ENCODE measurements around the gene TMEM182. TPM values are rescaled to one million over a fixed set of nuclear protein-coding genes. Genes with fewer than 3 reads are reported as not detected.

TMEM182 gene
- total RNA-seq, 4 donors from 2014 or later = under 0.01 to 3.5 (median 0.86) TPM

- intact Hi-C loops (cut with DNase I; ENCODE audit: low total_unique reads) = no loop called here
- Histone ChIP-seq H3K27me3 (no peaks in the 10 kb centered on the region), H3K36me3 (no peaks in the 10 kb centered on the region), H3K27ac (no peak overlapping the region), H3K4me3 (no peak overlapping the region), H3K4me1 (no peaks in the 10 kb centered on the region), H3K9me3 (no peaks in the 10 kb centered on the region)
- no peak for TF ChIP-seq POLR2A (IDR thresholded peaks at IDR 0.05)
- TF ChIP-seq CTCF (IDR thresholded peaks at IDR 0.05) = no peak
- DNase-seq = no peak
Measured at GRCh38 chr2:102834523-102835273, 72.9 kb downstream of the TMEM182 start.

- no peak for TF ChIP-seq CTCF (IDR thresholded peaks at IDR 0.05)
- TF ChIP-seq POLR2A (IDR thresholded peaks at IDR 0.05) = no peak
- no peaks in the 10 kb centered on the region for H3K27me3 ChIP-seq
- H3K36me3 ChIP-seq = no peaks in the 10 kb centered on the region
- H3K27ac ChIP-seq = no peak overlapping the region
- H3K4me1 ChIP-seq = no peaks in the 10 kb centered on the region
- intact Hi-C loops (cut with DNase I; ENCODE audit: low total_unique reads) = no loop called here
- no peak overlapping the region for H3K4me3 ChIP-seq
- H3K9me3 ChIP-seq = no peaks in the 10 kb centered on the region
- no peak for DNase-seq
Measured at GRCh38 chr2:102837626-102838198, 75.9 kb downstream of the TMEM182 start.

GRCh38 chr2:102839668-102840388 lies 78.0 kb downstream of the TMEM182 start:
- DNase-seq = no peak
- Histone ChIP-seq H3K27ac (no peak overlapping the region), H3K27me3 (no peaks in the 10 kb centered on the region), H3K4me3 (no peak overlapping the region), H3K4me1 (no peaks in the 10 kb centered on the region), H3K9me3 (no peaks in the 10 kb centered on the region), H3K36me3 (no peaks in the 10 kb centered on the region)
- TF ChIP-seq POLR2A (IDR thresholded peaks at IDR 0.05) = no peak
- TF ChIP-seq CTCF (IDR thresholded peaks at IDR 0.05) = peak in 3 of 4 experiments; percentile 32 to 54 (median 48)
- intact Hi-C loops (cut with DNase I; ENCODE audit: low total_unique reads) = no loop called here

- Histone ChIP-seq H3K9me3 (no peaks in the 10 kb centered on the region), H3K27me3 (no peaks in the 10 kb centered on the region), H3K4me3 (no peak overlapping the region), H3K27ac (no peak overlapping the region), H3K4me1 (no peaks in the 10 kb centered on the region), H3K36me3 (no peaks in the 10 kb centered on the region)
- no peak for DNase-seq
- no peak for TF ChIP-seq CTCF (IDR thresholded peaks at IDR 0.05)
- TF ChIP-seq POLR2A (IDR thresholded peaks at IDR 0.05) = no peak
- intact Hi-C loops (cut with DNase I; ENCODE audit: low total_unique reads) = no loop called here
Measured at GRCh38 chr2:102841107-102841840, 79.4 kb downstream of the TMEM182 start.

Measured in uterus (tissue), 4 donors.